C1 segment of cervical spinal cord (tissue), 14 donors: ENCODE measurements around the gene NBEA.
"Not testable (repeated sequence)": the region's sequence is repeated elsewhere in the genome, so short reads cannot be mapped to it uniquely, and the experiment has no call there.

Experiments
- DNase-seq, 14 donors: peaks; one replicate each; lab custom pipeline; 2025; lab: John Stamatoyannopoulos, UW

Gene NBEA

DNA sequence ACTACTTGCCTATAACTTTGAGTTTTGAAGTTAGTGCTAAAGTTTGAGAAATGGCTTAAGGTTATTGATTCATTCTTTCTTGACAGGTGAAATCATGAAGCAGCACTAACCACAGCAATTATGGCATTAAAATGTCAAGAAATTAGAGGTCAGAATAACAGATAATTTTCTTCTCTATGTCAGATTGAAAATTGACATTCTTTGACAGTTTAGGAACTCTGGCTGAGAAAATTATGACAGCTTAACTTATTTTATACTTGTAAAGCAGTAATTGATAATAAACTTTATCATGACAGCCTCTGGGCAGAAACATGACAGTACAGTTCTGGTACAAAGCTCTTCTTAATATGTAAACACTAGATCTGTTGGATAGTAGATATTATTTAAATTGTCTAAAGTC lies 689.6 kb downstream of the NBEA start:
- no peak for DNase-seq

DNA sequence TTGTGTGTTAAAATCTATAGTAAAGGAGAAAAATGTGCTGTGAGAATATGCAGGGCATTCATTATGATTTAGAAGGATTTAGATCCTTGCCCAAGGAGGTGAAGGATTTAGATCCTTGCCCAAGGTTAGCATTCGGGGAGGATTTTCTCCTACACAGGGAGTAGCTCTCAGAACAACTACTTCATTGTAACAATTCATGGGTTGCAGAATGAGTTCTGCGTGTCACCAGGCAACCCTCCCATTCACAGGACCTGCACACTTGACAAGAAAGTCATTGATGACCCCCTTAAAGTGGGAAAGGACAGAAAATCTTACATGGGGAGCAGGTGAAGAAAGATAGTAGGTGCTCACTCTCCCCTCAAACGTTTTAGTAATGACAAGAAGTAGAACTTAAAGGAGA lies 701.6 kb downstream of the NBEA start:
- DNase-seq = peak in 1 of 14 donors; percentile 6

DNA sequence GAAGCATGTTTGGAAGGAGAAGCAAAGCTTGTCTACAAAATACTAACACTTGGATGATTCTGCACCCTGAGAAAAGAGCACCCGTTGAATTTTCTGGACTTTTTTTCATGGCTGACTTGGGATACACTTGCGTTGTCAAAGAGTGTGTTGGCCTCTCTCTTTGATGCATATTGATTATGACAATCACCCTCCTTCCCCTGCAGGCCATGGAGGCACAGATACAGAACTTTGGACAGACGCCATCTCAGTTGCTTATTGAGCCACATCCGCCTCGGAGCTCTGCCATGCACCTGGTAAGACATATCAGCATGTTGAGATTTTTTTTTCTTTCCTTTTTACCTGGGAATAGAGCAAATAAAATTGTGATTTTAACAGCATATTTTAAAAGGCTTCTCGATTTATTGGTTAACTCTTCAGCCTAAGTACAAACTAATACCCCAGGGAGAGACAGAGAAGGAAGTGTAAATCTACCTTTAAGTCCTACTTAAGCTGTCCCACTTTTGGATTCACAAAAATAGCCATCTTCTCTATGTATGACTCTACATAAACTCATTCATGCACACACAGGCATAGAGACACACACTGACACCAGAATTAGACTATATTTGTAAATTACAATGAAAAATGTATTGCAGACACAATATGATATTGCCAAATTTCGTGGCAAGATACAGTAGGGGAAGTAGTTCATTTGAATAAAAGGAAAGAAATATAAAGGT lies 704.1 kb downstream of the NBEA start:
- peak in 1 of 14 donors; percentile 53 for DNase-seq

DNA sequence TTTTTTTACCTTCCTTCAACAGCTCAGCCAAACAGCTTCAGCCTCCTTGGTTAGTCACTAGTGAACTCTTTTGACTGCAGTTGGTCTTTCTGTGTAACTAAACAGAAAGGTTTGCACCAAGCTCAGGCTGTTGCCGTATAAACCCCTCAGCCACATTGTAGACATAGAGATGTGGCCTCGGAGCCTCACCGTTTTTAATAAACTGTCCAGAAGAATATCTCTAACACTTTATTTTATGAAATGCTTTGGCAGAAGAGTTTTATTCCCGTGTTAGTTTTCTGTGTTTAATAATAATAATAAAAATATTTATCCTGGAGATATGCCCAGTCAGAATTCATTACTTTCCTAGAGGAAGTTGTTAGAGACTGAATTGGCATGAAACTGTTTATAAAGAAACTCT lies 706.1 kb downstream of the NBEA start:
- DNase-seq = no peak

DNA sequence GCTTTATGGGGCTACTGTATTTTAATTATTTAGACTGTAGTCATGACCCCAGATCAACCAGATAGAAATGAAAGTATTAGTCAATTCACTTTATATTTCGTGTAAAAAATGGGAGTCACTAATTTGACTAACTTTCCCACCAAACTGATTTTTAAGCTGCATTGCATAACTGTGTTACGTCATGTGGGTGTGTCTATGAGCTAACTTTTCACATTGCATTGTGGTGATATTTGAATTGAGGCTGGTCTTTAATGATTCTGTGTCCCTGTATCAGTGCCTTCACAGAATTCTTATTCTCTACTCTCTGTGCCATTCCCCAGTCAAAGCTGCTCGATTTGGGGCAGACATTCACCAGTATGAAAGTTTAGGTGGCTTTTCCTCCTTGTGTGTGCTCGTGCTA lies 707.1 kb downstream of the NBEA start:
- DNase-seq = no peak

DNA sequence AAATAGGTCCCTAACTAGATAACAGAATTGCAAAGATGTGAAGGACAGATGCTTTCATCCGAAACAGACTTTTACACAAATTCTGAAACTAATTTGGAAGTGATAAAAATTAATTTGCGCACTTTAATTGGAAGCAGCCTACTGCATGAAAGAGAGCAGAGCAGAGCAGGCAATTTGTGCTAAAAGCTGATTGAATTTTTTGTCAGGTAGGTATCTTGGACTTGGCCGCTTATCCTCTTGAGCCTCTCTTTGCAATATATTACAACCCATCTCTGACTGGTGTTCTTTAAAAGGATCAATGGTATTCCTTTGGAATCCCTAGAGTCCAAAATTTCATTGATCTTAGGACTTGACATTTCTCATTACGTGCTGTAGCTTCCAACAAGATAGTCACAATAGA lies 717.7 kb downstream of the NBEA start:
- no peak for DNase-seq

DNA sequence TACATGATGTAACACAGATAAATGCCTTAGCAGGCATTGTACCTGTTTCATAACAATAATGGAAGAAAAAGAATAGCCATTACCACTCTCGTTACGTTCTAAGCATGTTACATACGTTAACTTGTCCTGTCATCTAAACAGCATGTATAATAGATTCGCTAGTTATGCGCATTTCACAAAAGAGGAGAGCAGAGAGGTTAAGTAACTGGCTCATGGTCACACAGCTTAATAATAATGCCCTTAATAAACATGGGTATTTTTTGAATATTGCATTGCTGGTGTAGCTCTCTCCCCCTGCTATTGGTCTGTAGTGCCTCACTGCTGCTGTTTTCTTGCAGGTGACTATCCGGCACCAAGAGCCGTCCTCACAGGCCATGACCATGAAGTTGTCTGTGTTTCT lies 722.7 kb downstream of the NBEA start:
- DNase-seq = no peak

DNA sequence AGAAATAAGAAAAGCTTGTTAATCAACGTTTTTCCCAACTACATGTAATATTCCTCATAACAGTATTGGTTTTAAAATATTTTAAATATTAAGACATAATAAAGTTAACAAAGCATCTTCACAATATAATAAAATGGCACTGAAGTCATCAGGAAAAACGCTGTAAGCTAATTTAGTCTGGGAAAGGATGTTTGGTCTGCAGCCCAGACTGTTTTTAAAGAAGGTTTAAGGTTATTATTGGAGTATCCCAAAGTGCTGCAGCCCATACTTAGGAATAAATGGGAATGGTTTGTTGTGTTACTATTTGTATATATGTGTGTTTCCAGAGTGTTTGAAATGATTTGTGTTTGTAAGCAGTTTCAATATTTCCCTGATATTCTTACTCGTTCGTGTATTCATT lies 727.3 kb downstream of the NBEA start:
- no peak for DNase-seq

DNA sequence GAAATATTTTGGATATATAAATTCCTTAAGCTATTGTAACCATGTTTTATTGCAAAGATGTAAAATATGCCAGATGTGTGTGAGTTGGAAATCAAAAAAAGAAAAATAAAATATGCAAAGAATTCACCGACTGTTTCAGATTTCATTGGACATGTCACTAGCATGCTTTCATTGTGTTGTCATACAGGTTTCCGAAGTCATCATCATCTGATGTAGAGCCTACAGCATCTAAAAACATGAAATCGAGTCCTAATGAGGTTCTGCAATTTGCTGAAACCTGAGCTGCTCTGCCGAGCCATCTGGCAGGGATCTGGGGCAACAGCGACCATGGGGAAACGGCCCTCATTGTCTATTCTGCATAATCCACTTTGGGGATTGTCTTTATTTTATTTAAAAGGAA lies 730.5 kb downstream of the NBEA start:
- no peak for DNase-seq

DNA sequence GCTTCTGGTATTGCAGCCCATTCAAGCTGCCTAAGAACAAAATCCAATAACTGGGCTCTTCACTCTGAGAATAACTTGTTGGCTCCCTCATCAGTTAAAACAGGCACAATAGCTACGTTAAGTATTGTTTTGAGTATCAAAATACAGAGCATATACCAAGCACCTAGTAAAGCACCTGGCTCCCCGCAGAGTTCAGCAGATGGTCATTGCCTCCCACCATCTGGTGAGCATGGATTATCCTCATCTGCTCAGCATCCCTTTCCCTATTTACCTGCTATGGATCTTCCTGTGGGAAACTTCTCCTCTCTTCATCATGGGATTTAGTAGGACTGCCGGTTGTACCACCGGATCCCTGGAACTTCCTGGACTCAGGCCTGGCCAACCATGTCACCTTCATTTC lies 733.6 kb downstream of the NBEA start:
- DNase-seq = peak in 1 of 14 donors; percentile 83

DNA sequence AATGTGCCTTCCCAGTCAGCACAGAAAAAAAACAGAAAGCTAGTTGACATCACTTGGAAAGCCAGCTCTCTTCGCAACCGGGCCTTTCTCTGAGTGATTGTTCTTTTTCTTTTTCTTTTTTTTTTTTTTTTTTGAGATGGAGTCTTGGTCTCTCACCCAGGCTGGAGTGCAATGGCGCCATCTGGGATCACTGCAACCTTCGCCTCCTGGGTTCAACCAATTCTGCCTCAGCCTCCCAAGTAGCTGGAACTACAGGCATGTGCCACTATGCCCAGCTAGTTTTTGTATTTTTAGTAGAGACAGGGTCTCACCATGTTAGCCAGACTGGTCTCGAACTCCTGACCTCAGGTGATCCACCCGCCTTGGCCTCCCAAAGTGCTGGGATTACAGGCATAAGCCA lies 735.8 kb downstream of the NBEA start:
- DNase-seq = not testable (repeated sequence)

DNA sequence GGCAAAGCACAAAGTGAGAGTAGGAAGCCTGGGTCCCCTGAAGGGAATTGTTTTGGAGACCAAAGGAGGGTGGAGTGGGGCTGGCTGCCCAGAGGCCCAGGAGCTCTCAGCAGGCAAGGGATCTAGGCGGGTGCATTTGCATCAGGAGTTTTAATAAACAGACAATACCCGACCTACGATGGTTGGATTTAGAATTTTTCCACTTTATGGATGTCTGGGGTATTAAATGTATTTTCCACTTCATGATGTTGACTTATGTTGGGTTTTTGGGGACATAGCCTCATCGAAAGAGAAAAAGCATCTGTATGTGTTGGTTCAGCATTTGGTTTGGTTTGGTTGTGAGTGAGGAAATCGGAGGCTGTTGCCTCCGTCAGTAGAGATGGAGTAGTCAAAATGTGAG lies 739.6 kb downstream of the NBEA start:
- no peak for DNase-seq

DNA sequence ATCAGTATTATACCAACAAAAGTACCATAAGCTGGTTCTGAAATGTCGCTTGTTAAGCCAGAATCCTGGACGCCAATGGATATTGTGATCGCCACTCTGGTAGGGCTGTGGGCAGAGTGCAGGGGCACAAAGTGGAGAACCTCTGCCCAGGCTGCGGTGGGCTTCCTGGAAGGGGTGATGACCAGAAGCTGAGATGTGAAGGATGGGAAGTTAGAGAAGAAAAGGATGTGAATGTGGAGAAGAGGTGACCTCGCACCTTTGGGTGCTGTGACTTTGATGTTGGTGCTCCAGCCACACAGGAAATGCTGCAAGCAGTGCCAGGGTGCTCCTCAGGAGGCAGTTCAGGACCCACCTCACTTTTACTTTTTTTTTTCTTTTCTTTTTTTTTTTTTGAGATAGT lies 742.4 kb downstream of the NBEA start:
- no peak for DNase-seq

DNA sequence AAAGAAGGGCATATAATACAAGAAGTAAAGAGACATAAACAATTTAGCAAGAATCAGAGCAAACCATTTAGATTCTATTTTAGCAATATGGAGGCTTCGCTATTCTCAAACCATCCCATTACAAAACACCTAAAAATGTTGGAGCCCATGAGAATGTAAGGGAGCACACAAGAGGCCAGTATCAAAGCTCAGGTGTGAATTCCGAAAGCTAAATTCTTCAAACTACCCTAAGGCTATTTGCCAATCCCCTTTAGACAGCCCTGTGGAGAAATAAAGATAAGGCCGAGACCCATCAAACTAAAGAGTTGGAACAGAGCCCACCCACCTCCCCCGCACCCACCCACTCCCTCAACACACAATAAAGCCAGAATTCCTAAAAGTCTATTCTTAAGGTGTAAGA lies 745.3 kb downstream of the NBEA start:
- no peak for DNase-seq

DNA sequence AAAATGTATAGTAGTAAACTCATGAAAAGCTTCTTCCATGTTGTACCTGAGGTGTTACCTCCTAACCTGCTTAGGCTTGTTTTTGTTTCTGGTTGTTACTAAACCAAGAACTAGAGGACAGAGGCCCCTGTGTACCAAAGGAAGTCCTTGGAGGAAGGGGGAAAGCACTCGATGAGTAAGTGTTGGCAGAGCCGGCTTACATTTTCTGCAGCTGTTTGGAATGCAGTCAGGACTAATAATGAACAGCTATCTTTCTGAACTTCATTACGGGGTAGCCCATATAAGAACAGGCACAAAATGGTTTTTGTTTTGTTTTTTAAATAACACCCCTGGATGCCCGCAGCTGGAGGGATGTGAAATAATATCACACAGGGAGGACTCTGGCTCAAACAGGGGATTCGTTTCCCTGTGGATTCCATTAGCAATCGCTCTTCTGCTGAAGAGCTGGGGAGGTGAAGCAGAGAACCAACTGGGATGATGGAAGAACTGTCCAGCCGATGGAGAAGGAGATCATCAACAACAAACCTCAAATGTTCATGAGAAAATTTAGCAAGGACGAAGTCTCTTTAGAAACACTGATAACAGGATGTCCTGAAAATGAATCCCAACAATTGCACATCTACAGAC lies 748.6 kb downstream of the NBEA start:
- no peak for DNase-seq

DNA sequence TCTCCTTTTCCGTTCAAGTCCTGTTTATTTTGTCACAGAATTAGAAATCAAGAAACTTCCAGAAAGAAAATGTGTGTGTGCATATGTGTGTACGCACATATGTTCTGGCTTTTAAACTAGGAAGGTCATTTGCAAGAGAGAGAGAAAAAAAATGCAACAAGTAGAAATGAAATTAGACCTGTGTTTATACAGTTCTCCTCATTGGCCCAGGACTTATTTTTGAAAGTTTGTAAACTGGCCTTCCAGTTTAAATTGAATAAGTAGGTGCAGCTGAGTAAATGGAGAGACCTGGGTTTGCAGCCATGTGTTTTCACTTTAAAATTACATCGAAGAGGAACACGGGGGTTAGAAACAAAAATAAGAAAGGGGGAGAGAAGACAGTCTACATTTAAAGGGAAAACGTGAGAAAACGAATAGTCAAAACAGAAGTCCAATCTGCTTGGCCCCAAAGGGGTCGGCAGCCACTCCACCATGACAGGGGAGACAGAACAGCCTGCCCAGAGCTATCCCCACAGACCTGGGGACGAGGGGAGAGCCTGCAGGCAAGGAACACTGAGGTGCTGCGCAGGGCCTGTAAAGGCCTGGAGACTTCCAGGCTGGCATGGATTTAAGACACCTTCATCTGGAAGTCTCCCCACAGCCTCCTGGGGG lies 751.2 kb downstream of the NBEA start:
- DNase-seq = no peak

DNA sequence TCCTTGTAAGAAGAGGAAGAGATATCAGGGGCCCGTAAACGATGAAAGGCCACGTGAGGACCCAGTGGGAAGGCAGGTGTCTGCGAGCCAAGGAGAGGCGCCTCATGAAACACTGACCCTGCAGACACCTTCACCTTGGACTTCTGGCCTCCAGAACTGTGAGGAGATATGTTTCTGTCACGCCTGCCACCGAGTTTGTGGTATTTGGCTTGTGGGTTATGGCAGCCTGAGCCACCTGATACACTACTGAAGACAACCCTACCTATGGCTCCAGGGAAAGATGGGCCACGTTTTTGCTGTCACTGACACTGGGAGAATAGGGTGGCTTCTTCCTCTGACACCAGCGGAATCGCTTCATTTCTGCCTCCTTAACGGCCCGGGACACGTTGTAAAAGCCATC lies 752.0 kb downstream of the NBEA start:
- DNase-seq = no peak

DNA sequence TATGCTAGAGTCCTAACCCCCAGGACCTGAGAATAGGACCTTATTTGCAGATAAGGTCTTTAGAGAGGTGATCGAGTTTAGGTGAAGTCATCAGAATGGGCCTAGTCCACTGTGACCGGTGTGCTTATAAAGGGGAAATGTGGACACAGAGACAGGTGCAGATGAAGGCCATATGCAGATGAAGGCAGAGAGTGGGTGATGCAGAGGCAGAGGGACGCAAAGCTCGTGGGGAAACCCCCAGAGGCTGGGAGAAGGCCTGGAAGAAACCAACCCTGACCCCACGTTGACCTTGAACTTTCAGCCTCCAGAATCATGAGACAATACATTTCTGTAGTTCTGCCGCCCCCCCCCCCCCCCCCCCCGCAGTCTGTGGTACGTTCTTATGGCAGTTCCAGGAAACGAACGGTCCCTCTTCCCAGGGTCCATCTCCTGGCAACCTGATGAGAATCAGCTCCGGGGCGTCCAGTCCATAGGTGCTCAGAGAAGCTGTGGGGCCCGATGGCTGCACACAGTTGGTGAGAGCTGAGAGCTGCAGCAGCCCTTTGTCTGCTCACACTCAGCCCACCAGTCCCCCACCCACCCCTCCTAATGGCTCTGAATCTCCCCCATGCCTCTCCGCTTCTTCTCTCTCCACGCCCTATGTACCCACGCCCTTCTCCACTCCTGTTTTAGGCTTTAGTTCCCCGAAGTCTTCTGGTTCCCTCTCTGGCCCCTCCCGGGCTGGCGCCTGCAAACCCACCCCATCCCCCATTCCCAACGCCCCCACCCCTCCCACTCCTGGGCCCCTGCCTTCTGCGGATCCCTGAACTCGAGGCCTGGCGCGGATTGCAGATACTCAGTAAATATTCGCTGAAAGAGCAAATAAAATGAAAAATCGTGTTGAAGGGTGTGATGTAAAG lies 752.7 kb downstream of the NBEA start:
- no peak for DNase-seq

DNA sequence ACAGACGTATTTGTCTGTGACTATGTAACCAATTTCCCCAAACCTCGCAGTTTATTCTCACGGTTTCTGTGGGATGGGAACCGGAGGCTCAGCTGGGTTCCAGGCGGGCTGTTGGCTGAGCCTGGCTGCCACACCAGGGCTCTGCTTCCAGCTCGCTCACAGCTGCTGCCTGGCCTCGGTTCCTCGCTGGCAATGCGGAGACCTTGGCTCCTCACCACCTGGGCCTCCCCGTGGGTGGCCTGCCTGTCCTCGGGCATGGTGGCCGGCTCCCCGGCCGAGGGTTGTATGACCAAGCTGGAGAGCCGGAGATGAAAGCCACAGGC lies 753.3 kb downstream of the NBEA start:
- peak in 1 of 14 donors; percentile 14 for DNase-seq

DNA sequence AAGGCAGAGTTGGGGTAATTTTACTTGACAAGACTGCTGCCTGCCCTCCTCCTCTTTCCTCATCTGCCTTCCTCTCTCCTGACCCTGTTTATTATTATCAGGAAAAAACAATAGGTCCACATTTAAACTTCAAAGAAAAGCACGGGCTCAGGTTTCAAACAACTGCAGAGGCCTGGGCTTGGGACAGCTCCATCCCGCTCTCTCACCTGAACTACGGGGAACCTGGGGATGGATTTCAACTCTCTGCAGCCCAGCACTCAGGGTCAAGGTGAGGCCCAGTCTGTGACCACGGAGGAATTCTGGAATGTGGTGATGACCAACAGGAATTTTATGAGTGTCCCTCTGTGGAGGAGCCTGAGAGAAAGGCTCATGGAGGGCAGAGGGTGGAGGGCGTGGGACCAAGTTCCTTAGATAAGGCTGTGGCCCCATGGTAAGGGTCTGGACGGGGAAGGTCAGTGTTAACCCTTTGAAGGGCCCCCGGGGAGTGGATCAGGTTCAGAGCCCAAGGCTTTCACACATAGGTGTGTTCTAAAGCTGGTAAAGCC lies 755.2 kb downstream of the NBEA start:
- DNase-seq = no peak

DNA sequence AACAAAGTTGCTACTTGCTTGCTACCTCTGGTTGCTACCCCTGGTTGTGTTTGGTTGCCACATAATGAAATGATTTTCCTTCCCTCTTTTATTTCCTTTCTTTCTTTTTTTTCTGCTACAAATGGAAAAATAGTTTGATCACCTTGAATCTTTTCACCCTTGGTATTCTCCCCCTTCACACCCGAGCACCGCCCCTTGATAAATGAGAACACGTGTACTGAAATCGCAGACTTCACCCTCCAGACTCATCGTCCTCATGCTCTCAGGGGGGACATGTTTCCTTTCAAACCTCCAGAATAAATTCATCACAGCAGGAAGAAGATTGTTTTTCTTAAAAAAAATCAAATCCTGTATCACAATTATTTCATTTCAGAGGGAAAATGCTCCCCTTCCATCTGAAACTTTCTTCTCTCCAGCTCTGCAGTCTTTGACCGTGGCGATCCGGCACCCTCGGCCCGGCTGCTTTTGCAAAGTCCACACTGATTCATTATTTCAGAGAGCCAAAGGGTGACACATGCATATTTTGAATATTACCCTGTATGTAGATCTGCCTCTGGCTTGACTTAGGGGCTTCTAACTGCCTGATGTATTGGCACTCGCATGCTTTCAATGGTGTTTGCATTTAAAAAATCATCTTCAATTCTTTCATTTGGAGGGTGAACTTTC lies 757.0 kb downstream of the NBEA start:
- DNase-seq = no peak
